WTC11 (cell line): ENCODE data around the gene TIAM2. TPM values are rescaled to one million over a fixed set of nuclear protein-coding genes. Genes with fewer than 3 reads are reported as not detected.

Experiments used
- ATAC-seq: fragments of 200-7000 bp; cut with Tn5 transposase; 2 replicates; pipeline ENCODE4 v1.10.0; 2021; ENCODE audit warnings: mild to moderate bottlenecking, moderate library complexity
- CTCF ChIA-PET: fragments of 300-600 bp; sonication (Branson Sonifier 250); formaldehyde crosslinking; loops from one replicate; lab custom pipeline; 2021; ENCODE audit warnings: antibody characterized with exemption; lab: Charles Lee
- POLR2A ChIA-PET: fragments of 350-600 bp; sonication (Branson Sonifier 250); formaldehyde crosslinking; loops from one replicate; lab custom pipeline; 2021; ENCODE audit warnings: antibody characterized with exemption; lab: Charles Lee
- DNase-seq: peaks from one replicate; pipeline ENCODE4 v3.0.0; 2021; ENCODE audit warnings: low spot score
- H3K27ac Mint-ChIP-seq: 2 replicates; pipeline ENCODE4 v1.8.0; 2021; ENCODE audit warnings: mixed read lengths
- H3K27me3 Mint-ChIP-seq: 2 replicates; pipeline ENCODE4 v1.8.0; 2021; ENCODE audit warnings: low read depth, mild to moderate bottlenecking, moderate library complexity, mixed read lengths
- H3K36me3 Mint-ChIP-seq: 2 replicates; pipeline ENCODE4 v1.8.0; 2021; ENCODE audit warnings: mixed read lengths
- H3K4me1 Mint-ChIP-seq: 2 replicates; pipeline ENCODE4 v1.8.0; 2022; ENCODE audit warnings: mixed read lengths
- H3K4me3 Mint-ChIP-seq: 2 replicates; pipeline ENCODE4 v1.8.0; 2021; ENCODE audit warnings: mild to moderate bottlenecking, moderate library complexity, mixed read lengths
- H3K9me3 Mint-ChIP-seq: 2 replicates; pipeline ENCODE4 v1.8.0; 2021; ENCODE audit warnings: mixed read lengths
- IRF2 ChIP-seq: sonication (generic); formaldehyde crosslinking; IDR thresholded peaks from 2 replicates; pipeline ENCODE4 v1.8.0; 2022; ENCODE audit warnings: low read depth, missing genetic modification reagents, borderline replicate concordance
- NR2C2 ChIP-seq: sonication (generic); formaldehyde crosslinking; IDR thresholded peaks from 2 replicates; pipeline ENCODE4 v1.8.0; 2022; ENCODE audit warnings: mild to moderate bottlenecking, missing genetic modification reagents
- SOX15 ChIP-seq: fragments of 250-450 bp; sonication (Bioruptor Pico); IDR thresholded peaks from 2 replicates; pipeline ENCODE4 v1.9.0; 2021; ENCODE audit warnings: mild to moderate bottlenecking
- ZNF138 ChIP-seq: sonication (generic); formaldehyde crosslinking; conservative IDR thresholded peaks from 2 replicates; pipeline ENCODE4 v1.8.1; 2022; ENCODE audit warnings: mild to moderate bottlenecking, moderate library complexity, missing genetic modification reagents
- ZNF423 ChIP-seq: fragments of 250-450 bp; sonication (Bioruptor Pico); IDR thresholded peaks from 2 replicates; pipeline ENCODE4 v2.1.2; 2022; ENCODE audit warnings: mild to moderate bottlenecking, moderate library complexity
- total RNA-seq: library from RNA; stranded (reverse); gene quantifications from 3 replicates; pipeline ENCODE4 v1.2.3, GENCODE V29; 2021
- TF ChIP-seq, protein P1 (sequence below): fragments of 250-450 bp; sonication (Bioruptor Pico); IDR thresholded peaks from 2 replicates; pipeline ENCODE4 v1.9.0; 2021; ENCODE audit warnings: mild to moderate bottlenecking, borderline replicate concordance
- TF ChIP-seq, protein P2 (sequence below): sonication (generic); formaldehyde crosslinking; IDR thresholded peaks from 2 replicates; pipeline ENCODE4 v1.8.0; 2023; ENCODE audit warnings: mild to moderate bottlenecking, missing genetic modification reagents
- TF ChIP-seq, protein P3 (sequence below): sonication (generic); formaldehyde crosslinking; IDR thresholded peaks from 2 replicates; pipeline ENCODE4 v1.8.1; 2022; ENCODE audit warnings: low read depth, missing genetic modification reagents, borderline replicate concordance
- TF ChIP-seq, protein P4 (sequence below): sonication (generic); formaldehyde crosslinking; IDR thresholded peaks from 2 replicates; pipeline ENCODE4 v1.8.1; 2023; ENCODE audit warnings: mild to moderate bottlenecking, missing genetic modification reagents, moderate library complexity

TIAM2 gene
- total RNA-seq, 1 experiment from 2014 or later: 15.1 TPM

DNA sequence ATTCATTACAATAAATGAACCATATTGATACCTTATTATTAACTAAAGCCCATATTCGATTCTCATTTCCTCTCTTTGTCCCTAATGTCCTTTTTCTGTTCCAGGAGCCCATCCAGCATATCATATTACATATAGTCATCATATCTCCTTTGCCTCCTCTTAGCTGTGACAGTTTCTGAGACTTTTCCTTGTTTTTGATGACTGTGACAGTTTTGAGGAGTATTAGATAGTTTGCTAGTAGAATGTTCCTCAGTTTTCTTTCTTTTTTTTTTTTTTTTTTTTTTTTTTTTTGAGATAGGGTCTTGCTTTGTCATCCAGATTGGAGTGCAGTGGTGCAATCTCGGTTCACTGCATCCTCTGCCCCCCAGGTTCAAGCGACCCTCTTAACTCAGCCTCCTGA is 61.6 kb downstream of the TIAM2 start (continued):
- TF ChIP-seq, protein P1, sequence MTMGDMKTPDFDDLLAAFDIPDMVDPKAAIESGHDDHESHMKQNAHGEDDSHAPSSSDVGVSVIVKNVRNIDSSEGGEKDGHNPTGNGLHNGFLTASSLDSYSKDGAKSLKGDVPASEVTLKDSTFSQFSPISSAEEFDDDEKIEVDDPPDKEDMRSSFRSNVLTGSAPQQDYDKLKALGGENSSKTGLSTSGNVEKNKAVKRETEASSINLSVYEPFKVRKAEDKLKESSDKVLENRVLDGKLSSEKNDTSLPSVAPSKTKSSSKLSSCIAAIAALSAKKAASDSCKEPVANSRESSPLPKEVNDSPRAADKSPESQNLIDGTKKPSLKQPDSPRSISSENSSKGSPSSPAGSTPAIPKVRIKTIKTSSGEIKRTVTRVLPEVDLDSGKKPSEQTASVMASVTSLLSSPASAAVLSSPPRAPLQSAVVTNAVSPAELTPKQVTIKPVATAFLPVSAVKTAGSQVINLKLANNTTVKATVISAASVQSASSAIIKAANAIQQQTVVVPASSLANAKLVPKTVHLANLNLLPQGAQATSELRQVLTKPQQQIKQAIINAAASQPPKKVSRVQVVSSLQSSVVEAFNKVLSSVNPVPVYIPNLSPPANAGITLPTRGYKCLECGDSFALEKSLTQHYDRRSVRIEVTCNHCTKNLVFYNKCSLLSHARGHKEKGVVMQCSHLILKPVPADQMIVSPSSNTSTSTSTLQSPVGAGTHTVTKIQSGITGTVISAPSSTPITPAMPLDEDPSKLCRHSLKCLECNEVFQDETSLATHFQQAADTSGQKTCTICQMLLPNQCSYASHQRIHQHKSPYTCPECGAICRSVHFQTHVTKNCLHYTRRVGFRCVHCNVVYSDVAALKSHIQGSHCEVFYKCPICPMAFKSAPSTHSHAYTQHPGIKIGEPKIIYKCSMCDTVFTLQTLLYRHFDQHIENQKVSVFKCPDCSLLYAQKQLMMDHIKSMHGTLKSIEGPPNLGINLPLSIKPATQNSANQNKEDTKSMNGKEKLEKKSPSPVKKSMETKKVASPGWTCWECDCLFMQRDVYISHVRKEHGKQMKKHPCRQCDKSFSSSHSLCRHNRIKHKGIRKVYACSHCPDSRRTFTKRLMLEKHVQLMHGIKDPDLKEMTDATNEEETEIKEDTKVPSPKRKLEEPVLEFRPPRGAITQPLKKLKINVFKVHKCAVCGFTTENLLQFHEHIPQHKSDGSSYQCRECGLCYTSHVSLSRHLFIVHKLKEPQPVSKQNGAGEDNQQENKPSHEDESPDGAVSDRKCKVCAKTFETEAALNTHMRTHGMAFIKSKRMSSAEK (CRISPR knock-in tag): no peak
- TF ChIP-seq, protein P2, sequence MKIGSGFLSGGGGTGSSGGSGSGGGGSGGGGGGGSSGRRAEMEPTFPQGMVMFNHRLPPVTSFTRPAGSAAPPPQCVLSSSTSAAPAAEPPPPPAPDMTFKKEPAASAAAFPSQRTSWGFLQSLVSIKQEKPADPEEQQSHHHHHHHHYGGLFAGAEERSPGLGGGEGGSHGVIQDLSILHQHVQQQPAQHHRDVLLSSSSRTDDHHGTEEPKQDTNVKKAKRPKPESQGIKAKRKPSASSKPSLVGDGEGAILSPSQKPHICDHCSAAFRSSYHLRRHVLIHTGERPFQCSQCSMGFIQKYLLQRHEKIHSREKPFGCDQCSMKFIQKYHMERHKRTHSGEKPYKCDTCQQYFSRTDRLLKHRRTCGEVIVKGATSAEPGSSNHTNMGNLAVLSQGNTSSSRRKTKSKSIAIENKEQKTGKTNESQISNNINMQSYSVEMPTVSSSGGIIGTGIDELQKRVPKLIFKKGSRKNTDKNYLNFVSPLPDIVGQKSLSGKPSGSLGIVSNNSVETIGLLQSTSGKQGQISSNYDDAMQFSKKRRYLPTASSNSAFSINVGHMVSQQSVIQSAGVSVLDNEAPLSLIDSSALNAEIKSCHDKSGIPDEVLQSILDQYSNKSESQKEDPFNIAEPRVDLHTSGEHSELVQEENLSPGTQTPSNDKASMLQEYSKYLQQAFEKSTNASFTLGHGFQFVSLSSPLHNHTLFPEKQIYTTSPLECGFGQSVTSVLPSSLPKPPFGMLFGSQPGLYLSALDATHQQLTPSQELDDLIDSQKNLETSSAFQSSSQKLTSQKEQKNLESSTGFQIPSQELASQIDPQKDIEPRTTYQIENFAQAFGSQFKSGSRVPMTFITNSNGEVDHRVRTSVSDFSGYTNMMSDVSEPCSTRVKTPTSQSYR (CRISPR knock-in tag): no peak
- no peak for TF ChIP-seq ZNF138 (CRISPR knock-in tag)
- TF ChIP-seq, all 79 proteins: peak for 0

DNA sequence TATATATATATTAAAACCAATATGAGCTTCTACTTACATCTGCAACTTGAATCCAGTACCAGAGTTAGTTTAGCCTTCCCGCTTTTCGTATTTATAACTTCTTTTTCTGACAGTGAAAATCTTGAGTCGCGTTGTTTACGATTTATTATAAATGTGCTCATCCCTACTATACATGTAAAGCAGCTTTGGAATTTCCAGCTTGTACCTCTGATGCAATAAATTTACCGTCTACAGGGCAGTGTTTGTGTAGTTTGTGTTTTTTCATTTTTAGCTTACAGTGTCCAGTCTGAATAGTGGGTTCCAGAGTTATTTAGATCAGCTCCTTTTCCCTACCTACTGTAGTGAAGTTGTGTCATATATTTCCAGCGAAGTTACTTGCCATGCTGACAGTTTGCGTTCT is 66.3 kb downstream of the TIAM2 start:
- peaks cover 23% of the 10 kb centered on the region for H3K4me1 Mint-ChIP-seq
- no peak overlapping the region for H3K27ac Mint-ChIP-seq
- H3K27me3 Mint-ChIP-seq: no peaks in the 10 kb centered on the region
- ATAC-seq (no peak), DNase-seq (no peak)
- H3K36me3 Mint-ChIP-seq: peaks cover 6% of the 10 kb centered on the region
- ChIA-PET CTCF (no interaction called here), POLR2A (no interaction called here)
- TF ChIP-seq NR2C2 (CRISPR knock-in tag) (no peak), SOX15 (CRISPR knock-in tag) (no peak), ZNF423 (CRISPR knock-in tag) (no peak), IRF2 (no peak)
- TF ChIP-seq, protein P1 (CRISPR knock-in tag): no peak
- TF ChIP-seq, protein P2 (CRISPR knock-in tag): no peak
- TF ChIP-seq, protein P3, sequence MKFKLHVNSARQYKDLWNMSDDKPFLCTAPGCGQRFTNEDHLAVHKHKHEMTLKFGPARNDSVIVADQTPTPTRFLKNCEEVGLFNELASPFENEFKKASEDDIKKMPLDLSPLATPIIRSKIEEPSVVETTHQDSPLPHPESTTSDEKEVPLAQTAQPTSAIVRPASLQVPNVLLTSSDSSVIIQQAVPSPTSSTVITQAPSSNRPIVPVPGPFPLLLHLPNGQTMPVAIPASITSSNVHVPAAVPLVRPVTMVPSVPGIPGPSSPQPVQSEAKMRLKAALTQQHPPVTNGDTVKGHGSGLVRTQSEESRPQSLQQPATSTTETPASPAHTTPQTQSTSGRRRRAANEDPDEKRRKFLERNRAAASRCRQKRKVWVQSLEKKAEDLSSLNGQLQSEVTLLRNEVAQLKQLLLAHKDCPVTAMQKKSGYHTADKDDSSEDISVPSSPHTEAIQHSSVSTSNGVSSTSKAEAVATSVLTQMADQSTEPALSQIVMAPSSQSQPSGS: no peak
- TF ChIP-seq, protein P4, sequence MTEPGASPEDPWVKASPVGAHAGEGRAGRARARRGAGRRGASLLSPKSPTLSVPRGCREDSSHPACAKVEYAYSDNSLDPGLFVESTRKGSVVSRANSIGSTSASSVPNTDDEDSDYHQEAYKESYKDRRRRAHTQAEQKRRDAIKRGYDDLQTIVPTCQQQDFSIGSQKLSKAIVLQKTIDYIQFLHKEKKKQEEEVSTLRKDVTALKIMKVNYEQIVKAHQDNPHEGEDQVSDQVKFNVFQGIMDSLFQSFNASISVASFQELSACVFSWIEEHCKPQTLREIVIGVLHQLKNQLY (CRISPR knock-in tag): no peak
- no peak overlapping the region for H3K4me3 Mint-ChIP-seq
- peaks cover 9% of the 10 kb centered on the region for H3K9me3 Mint-ChIP-seq
